Measurements from ENCODE around the gene SLC39A11. TPM values are rescaled to one million over a fixed set of nuclear protein-coding genes. Genes with fewer than 3 reads are reported as not detected.
"Not testable (repeated sequence)": the region's sequence is repeated elsewhere in the genome, so short reads cannot be mapped to it uniquely, and the experiment has no call there.

The SLC39A11 gene
- total RNA-seq, 1 donor from 2014 or later, result 21.5 TPM

DNA sequence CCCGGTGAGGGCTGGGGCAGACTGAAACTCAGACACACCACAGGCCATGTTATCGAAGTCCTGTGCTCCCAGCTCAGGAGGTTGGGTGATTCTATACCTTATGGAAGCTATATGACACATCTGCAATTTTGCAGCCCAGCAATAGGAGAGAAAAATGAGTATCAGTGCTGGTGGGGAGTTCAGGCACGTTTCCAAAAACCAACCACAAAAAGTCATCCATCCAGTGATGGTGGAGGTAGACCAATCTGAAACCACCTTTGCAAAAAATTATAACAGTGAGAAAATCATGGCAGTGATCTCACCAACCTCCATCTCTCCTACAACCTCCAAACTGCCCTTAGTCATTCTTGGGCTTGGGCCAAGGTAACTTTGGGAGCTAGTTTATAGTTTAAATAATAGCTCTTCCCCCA is 327.9 kb downstream of the SLC39A11 start:
- Histone ChIP-seq H3K4me2 (ENCODE audit: low read length) (no peak overlapping the region), H3K9ac (ENCODE audit: low read length) (no peak overlapping the region), H3K36me3 (ENCODE audit: insufficient read depth, low read length) (no peaks in the 10 kb centered on the region), H3K4me3 (ENCODE audit: insufficient read depth, low read depth, low read length) (no peak overlapping the region), H3K4me1 (ENCODE audit: insufficient read depth, low read length) (peaks cover 5% of the 10 kb centered on the region), H2AFZ (ENCODE audit: low read depth, low read length) (no peak overlapping the region), H3K9me3 (ENCODE audit: insufficient read depth, low read depth, low read length) (peaks cover 7% of the 10 kb centered on the region), H3K79me2 (ENCODE audit: insufficient read depth, low read length) (no peaks in the 10 kb centered on the region), H4K20me1 (ENCODE audit: insufficient read depth, low read length) (no peaks in the 10 kb centered on the region), H3K27ac (ENCODE audit: low read depth, low read length) (no peak overlapping the region), H3K27me3 (ENCODE audit: insufficient read depth, low read length) (no peaks in the 10 kb centered on the region)
- DNase-seq (ENCODE audit: low read depth) (peak; percentile 43), FAIRE-seq (no peak)
- H3K9me3 Mint-ChIP-seq (ENCODE audit: unreplicated experiment), result peaks cover 14% of the 10 kb centered on the region
- peaks cover 4% of the 10 kb centered on the region for H3K36me3 Mint-ChIP-seq (ENCODE audit: low read depth, unreplicated experiment)
- H3K27me3 Mint-ChIP-seq (ENCODE audit: low read depth, unreplicated experiment), result no peaks in the 10 kb centered on the region
- H3K4me3 Mint-ChIP-seq (ENCODE audit: unreplicated experiment), result no peak overlapping the region
- peaks cover 5% of the 10 kb centered on the region for H3K4me1 Mint-ChIP-seq (ENCODE audit: low read depth, unreplicated experiment)
- no peak overlapping the region for H3K27ac Mint-ChIP-seq (ENCODE audit: unreplicated experiment)
- TF ChIP-seq EZH2 (IDR thresholded peaks at IDR 0.05; ENCODE audit: insufficient read depth, low read length), result no peak
- TF ChIP-seq, protein P1, sequence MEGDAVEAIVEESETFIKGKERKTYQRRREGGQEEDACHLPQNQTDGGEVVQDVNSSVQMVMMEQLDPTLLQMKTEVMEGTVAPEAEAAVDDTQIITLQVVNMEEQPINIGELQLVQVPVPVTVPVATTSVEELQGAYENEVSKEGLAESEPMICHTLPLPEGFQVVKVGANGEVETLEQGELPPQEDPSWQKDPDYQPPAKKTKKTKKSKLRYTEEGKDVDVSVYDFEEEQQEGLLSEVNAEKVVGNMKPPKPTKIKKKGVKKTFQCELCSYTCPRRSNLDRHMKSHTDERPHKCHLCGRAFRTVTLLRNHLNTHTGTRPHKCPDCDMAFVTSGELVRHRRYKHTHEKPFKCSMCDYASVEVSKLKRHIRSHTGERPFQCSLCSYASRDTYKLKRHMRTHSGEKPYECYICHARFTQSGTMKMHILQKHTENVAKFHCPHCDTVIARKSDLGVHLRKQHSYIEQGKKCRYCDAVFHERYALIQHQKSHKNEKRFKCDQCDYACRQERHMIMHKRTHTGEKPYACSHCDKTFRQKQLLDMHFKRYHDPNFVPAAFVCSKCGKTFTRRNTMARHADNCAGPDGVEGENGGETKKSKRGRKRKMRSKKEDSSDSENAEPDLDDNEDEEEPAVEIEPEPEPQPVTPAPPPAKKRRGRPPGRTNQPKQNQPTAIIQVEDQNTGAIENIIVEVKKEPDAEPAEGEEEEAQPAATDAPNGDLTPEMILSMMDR (IDR thresholded peaks at IDR 0.05; ENCODE audit: insufficient read depth, low read depth, low read length), result no peak

DNA sequence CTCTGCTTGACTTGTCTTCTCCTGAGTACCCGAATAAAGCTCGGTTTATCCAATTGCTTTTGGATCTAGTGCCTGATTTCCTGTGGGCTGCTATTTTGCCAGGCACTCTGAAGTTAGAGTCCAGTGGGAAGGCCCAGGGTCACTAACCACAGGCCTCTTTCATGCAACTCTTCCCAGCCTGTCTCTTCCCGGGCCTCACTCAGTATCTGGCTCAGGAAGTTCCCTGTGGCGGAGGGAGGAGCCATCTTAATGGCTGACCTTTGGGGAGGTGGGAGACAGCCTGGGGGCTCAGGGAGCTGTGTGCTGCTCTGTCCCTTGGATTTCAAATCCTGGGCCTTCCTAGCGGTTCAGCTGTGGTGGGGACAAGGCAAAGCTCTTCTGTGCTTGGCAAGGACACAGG is 328.5 kb downstream of the SLC39A11 start:
- Histone ChIP-seq H3K36me3 (ENCODE audit: insufficient read depth, low read length) (no peaks in the 10 kb centered on the region), H3K4me1 (ENCODE audit: insufficient read depth, low read length) (peaks cover 5% of the 10 kb centered on the region), H3K9ac (ENCODE audit: low read length) (no peak overlapping the region), H3K9me3 (ENCODE audit: insufficient read depth, low read depth, low read length) (peaks cover 7% of the 10 kb centered on the region), H4K20me1 (ENCODE audit: insufficient read depth, low read length) (no peaks in the 10 kb centered on the region), H3K4me3 (ENCODE audit: insufficient read depth, low read depth, low read length) (no peak overlapping the region), H3K27me3 (ENCODE audit: insufficient read depth, low read length) (no peaks in the 10 kb centered on the region), H3K4me2 (ENCODE audit: low read length) (no peak overlapping the region), H2AFZ (ENCODE audit: low read depth, low read length) (no peak overlapping the region), H3K27ac (ENCODE audit: low read depth, low read length) (no peak overlapping the region), H3K79me2 (ENCODE audit: insufficient read depth, low read length) (no peaks in the 10 kb centered on the region)
- Mint-ChIP-seq H3K27ac (ENCODE audit: unreplicated experiment) (no peak overlapping the region), H3K27me3 (ENCODE audit: low read depth, unreplicated experiment) (no peaks in the 10 kb centered on the region), H3K4me3 (ENCODE audit: unreplicated experiment) (no peak overlapping the region), H3K4me1 (ENCODE audit: low read depth, unreplicated experiment) (peaks cover 5% of the 10 kb centered on the region), H3K9me3 (ENCODE audit: unreplicated experiment) (peaks cover 12% of the 10 kb centered on the region), H3K36me3 (ENCODE audit: low read depth, unreplicated experiment) (peaks cover 4% of the 10 kb centered on the region)
- DNase-seq (ENCODE audit: low read depth), result no peak
- FAIRE-seq, result no peak
- TF ChIP-seq, protein P1 (IDR thresholded peaks at IDR 0.05; ENCODE audit: insufficient read depth, low read depth, low read length), result no peak
- TF ChIP-seq EZH2 (IDR thresholded peaks at IDR 0.05; ENCODE audit: insufficient read depth, low read length), result no peak

DNA sequence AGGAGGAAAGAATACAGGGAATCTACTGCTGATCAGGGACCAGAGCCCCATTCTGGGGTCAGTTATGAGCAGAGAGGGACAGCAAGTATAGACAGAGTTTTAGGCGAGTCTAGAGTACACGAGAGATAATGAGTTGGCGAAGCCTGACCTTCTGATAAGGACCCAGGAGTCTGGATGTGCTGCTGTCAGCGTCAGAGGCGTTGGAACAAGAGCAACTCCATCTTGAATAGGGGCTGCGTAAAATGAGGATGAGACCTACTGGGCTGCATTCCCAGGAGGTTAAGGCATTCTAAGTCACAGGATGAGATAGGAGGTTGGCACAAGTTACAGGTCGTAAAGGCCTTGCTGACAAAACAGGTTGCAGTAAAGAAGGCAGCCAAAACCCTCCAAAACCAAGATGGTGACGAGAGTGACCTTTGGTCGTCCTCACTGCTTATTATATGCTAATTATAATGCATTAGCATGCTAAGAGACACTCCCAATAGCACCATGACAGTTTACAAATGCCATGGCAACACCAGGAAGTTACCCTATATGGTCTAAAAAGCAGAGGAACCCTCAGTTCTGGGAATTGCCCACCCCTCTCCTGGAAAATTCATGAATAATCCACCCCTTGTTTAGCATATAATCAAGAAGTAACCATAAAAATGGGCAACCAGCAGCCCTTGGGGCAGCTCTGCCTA is 330.5 kb downstream of the SLC39A11 start:
- not testable (repeated sequence) for H3K36me3 Mint-ChIP-seq (ENCODE audit: low read depth, unreplicated experiment); H3K4me3 ChIP-seq (ENCODE audit: insufficient read depth, low read depth, low read length); H3K27ac Mint-ChIP-seq (ENCODE audit: unreplicated experiment); H3K4me3 Mint-ChIP-seq (ENCODE audit: unreplicated experiment); H3K27ac ChIP-seq (ENCODE audit: low read depth, low read length); H3K9ac ChIP-seq (ENCODE audit: low read length); H3K9me3 Mint-ChIP-seq (ENCODE audit: unreplicated experiment); H4K20me1 ChIP-seq (ENCODE audit: insufficient read depth, low read length); H3K27me3 ChIP-seq (ENCODE audit: insufficient read depth, low read length); H3K9me3 ChIP-seq (ENCODE audit: insufficient read depth, low read depth, low read length); FAIRE-seq; H3K4me1 Mint-ChIP-seq (ENCODE audit: low read depth, unreplicated experiment); H3K4me2 ChIP-seq (ENCODE audit: low read length); H2AFZ ChIP-seq (ENCODE audit: low read depth, low read length); H3K4me1 ChIP-seq (ENCODE audit: insufficient read depth, low read length); H3K36me3 ChIP-seq (ENCODE audit: insufficient read depth, low read length); H3K27me3 Mint-ChIP-seq (ENCODE audit: low read depth, unreplicated experiment); DNase-seq (ENCODE audit: low read depth); H3K79me2 ChIP-seq (ENCODE audit: insufficient read depth, low read length)

All from astrocyte (in vitro differentiated cells and primary cell).